Activated CD4-positive, CD25-positive, alpha-beta regulatory T cell treated with anti-CD3 and anti-CD28 coated beads, Interleukin-2, amount 50 U/mL, for 24 hours (primary cell): ENCODE results near the gene CCDC97.

Experiments
- ATAC-seq, 2 donors: fragments of 150-1000 bp; cut with Tn5 transposase; one replicate each; pipeline ENCODE4 v1.10.0; 2021; ENCODE audit warnings: mild to moderate bottlenecking in 1 of 2, moderate library complexity in 1 of 2

The CCDC97 gene

GRCh38 chr19:41320568-41320967 lies 10.6 kb downstream of the CCDC97 start:
- no peak for ATAC-seq

- no peak for ATAC-seq
Observed at GRCh38 chr19:41321204-41321599, 11.2 kb downstream of the CCDC97 start.

DNA sequence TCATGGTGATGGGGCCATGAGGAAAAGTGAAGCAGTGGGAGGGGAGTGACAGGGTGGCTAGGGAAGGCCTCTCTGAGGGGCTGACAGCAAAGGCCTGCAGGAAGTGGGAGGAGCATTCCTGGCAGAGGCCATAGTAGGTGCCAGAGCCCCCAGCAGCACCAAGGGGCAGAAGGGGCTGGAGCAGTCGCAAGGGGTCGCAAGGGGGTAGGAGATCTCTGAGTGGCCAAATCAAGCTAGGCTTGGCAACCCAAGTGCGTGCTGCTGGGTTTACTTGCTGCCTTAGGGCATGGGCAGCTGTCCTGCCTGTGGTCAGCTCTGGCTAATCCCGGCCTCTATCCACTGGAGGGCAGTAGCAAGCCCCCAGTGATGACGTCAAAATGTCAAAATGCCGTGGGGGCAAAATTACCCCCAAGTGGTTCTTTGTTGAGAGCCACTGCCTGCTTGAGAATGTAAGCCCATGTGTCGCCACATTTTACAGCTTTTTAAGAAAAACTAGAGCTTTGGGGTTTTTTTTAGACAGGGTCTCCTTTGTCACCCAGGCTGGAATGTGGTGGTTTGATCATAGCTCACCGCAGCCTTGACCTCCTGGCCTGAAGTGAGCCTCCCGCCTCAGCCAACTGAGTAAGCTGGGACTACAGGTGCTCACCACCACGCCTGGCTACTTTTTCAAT lies 11.8 kb downstream of the CCDC97 start:
- no peak for ATAC-seq

- no peak for ATAC-seq
Observed at GRCh38 chr19:41322451-41322850, 12.5 kb downstream of the CCDC97 start.

- ATAC-seq = no peak
Observed at GRCh38 chr19:41323023-41323422, 13.1 kb downstream of the CCDC97 start.

- no peak for ATAC-seq
Observed at GRCh38 chr19:41323430-41324125, 13.6 kb downstream of the CCDC97 start.

DNA sequence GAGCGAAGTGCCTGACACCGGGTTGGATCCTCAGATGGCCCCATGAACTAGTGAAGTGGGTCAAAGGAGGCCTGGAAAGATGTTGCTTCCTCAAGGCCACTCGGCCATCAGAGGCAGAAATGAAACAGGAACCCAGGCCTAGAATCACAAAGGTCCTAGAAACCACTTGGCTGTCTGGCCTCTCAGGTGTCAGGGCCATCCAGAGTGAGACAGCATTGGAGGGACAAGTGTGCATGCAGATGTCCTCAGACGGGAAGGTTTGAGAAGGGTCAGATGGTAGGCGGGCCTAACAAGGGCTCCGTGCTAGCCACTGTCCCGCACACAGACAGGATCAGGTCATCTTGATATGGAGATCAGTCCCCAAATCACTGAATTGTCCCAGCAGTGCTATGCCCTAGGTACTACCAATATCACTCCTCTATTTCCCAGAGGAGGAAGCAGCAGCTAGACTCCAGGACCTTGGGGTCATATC lies 14.3 kb downstream of the CCDC97 start:
- ATAC-seq = no peak

GRCh38 chr19:41324921-41325639 lies 15.1 kb downstream of the CCDC97 start:
- no peak for ATAC-seq

DNA sequence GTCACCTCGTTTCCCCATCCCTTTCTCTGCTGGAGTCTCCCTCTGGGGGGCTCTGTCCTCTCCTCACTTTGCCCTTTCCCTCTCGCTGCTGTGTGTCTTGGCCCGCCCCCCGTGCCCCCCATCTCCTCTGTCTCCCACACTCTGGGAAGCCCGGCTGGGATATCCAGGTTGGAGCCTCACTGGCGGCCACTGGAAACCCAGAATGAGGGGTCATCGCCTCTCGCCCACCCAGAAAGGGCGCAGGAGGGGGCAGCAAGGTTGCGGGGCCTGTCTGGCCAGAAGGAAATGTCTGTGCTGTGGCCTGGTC lies 15.6 kb downstream of the CCDC97 start:
- ATAC-seq = no peak

- no peak for ATAC-seq
Observed at GRCh38 chr19:41325947-41326706, 16.2 kb downstream of the CCDC97 start.

GRCh38 chr19:41327076-41327575 lies 17.2 kb downstream of the CCDC97 start:
- ATAC-seq = no peak

GRCh38 chr19:41327576-41328156 lies 17.7 kb downstream of the CCDC97 start:
- ATAC-seq = peak; percentile 67 to 72

GRCh38 chr19:41328157-41328841 lies 18.3 kb downstream of the CCDC97 start:
- ATAC-seq = peak; percentile 74 to 75

- no peak for ATAC-seq
Observed at GRCh38 chr19:41328842-41329225, 18.9 kb downstream of the CCDC97 start.

DNA sequence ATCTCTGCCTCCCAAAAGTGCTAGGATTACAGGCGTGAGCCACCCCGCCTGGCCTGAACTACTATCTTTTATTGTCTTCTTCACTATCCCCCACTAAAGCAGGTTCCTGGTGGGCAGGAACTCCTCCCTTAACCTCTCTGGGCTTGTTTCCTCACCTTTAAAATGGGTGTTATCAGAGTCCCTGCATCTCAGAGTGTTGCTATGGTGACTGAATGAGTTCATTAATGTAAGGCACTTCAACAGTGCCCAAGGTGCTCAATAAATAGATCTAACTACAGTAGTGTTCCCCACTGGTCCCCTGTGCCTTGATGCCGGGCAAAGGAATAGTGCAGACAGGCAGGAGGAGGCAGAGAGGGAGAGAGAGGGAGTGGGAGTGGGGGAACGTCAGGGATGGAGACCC lies 20.5 kb downstream of the CCDC97 start:
- no peak for ATAC-seq

DNA sequence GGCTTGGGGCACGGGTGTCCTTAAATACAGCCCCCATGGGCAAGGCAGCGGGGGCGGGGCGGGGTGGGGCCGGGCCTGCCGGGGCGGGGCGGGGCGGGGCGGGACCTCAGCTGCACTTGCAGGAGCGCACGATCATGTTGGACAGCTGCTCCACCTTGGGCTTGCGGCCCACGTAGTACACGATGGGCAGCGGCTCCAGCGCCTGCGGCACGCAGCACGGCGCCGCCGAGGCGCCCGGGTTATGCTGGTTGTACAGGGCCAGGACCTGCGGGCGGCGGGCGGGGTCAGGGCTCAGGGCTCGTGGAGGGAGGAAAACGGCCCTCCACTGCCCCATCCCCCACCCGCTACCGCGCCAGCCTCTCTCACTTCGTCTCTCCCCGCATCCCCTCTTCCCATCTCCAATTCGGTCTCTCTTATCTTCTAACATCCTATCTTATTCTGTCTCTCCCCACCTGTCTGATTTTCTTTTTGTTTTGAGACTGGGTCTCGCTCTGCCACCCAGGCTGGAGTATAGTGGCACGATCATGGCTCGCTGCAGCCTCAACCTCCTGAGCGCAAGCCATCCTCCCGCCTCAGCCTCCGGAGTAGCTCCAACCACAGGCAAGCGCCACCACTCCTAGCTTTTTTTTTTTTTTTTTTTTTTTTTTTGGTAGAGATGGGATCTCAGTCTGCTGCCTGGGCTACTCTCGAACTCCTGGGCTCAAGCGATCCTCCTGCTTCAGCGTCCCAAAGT lies 21.1 kb downstream of the CCDC97 start:
- no peak for ATAC-seq

DNA sequence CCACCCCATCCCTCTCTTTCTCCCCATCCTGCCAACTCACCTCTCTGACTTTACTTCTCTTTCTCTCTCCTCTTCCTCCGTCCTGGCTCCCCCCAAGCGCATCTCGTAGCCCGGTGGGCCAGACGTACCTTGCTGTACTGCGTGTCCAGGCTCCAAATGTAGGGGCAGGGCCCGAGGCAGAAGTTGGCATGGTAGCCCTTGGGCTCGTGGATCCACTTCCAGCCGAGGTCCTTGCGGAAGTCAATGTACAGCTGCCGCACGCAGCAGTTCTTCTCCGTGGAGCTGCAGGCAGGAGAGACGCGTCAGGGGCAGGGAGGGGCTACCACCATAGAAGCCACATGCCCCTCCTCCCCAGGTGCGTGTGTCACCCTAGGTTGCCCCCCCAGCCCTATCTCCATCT lies 22.0 kb downstream of the CCDC97 start:
- no peak for ATAC-seq

GRCh38 chr19:41332468-41332867 lies 22.5 kb downstream of the CCDC97 start:
- no peak for ATAC-seq

GRCh38 chr19:41334793-41335192 lies 24.8 kb downstream of the CCDC97 start:
- peak in 1 of 2 donors; percentile 38 for ATAC-seq

DNA sequence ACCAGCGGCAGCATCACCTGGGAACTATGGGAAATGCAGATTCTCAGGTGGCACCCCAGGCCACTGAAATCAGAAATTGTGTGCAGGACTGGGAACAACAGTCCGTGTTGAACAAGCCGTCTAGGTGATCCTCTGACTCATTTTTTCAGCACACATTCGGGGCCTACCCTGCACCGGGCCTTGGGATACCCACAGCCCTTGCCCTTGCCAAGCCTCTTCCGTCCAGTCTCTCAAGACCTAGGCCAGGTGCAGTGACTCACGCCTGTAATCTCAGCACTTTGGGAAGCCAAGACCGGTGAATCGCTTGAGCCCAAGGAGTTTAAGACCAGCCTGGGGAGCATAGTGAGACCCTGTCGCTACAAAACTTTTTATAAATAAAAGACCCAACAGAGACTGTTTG lies 25.5 kb downstream of the CCDC97 start:
- ATAC-seq = no peak

DNA sequence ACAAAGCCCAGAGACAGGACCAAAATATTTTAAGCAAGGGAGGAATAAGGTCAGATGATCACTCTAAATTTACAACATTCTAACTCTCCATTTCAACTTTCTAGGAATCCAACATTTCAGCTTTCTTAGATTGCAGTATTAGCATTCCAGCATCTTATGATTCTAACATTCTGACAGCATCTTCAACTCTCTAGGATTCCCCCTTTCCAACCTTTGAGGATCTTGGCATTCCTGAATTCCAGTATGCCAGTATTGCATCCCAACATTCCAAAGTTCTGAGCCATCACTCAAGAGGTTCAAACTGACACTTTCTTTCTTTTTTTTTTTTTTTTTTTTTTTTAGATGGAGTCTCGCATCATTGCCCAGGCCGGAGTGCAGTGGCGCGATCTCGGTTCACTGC lies 30.0 kb downstream of the CCDC97 start:
- ATAC-seq = no peak
